HCT116 (cell line): ENCODE data around the gene ARFGEF3. TPM values are rescaled to one million over a fixed set of nuclear protein-coding genes. Genes with fewer than 3 reads are reported as not detected.

Source experiments
- ATAC-seq: fragments of 200-7000 bp; cut with Tn5 transposase; 2 replicates; pipeline ENCODE4 v1.9.1; 2020; ENCODE audit warnings: mild to moderate bottlenecking, moderate library complexity
- BruUV-seq: library from RNA; stranded (reverse); fragments of 400-500 nt; replicated peaks from 2 replicates; lab custom pipeline; 2021; lab: Mats Ljungman, UMichigan
- CTCF ChIA-PET: fragments of 300-600 bp; sonication (Branson Sonifier 250); formaldehyde crosslinking; loops from one replicate; lab custom pipeline; 2021; ENCODE audit warnings: antibody characterized with exemption; lab: Charles Lee
- POLR2A ChIA-PET: fragments of 300-600, 350-600 bp; sonication (Branson Sonifier 250); formaldehyde crosslinking; loops from one replicate; lab custom pipeline; 2021; ENCODE audit warnings: antibody characterized with exemption; lab: Charles Lee
- RAD21 ChIA-PET, 2 experiments: fragments of 300-600 bp; sonication (Branson Sonifier 250); formaldehyde crosslinking; loops; one replicate each; lab custom pipeline; 2023; ENCODE audit warnings: low total read pairs in 2 of 2; ENCODE audit not compliant: uncharacterized antibody in 2 of 2, unreplicated experiment in 2 of 2, low non-redundant PET in 1 of 2; lab: Charles Lee
- DNase-seq: peaks from one replicate; pipeline ENCODE4 v3.0.0-alpha.2; 2010; ENCODE audit warnings: low read depth, low spot score
- H2AFZ ChIP-seq: fragments of 200-600 bp; shearing (Covaris generic), sonication (generic); 2 replicates; pipeline ENCODE4 v1.6.1; 2017; ENCODE audit warnings: low read depth, mixed run types, mixed read lengths, antibody characterized with exemption, low read length; ENCODE audit not compliant: poor library complexity, severe bottlenecking
- H3K27ac ChIP-seq: 2 replicates; pipeline ENCODE4 v1.5.1; 2012; ENCODE audit warnings: low read depth, low read length
- H3K27me3 ChIP-seq: fragments of 200-600 bp; sonication (generic); 2 replicates; pipeline ENCODE4 v1.6.1; 2016; ENCODE audit warnings: mixed run types, low read length, mixed read lengths; ENCODE audit not compliant: insufficient read depth
- H3K36me3 ChIP-seq, 2 experiments: fragments of 200-500 bp in 1 of 2; fragments of 200-600 bp in 1 of 2; sonication (Bioruptor generic) in 1 of 2; sonication (generic) in 1 of 2; 2 replicates each; pipeline versions ENCODE4 v1.5.1 to v1.6.1; 2014 to 2016; ENCODE audit warnings: low read length in 2 of 2, inconsistent platforms in 1 of 2, mixed read lengths in 1 of 2, mixed run types in 1 of 2; ENCODE audit not compliant: insufficient read depth in 2 of 2, control insufficient read depth in 1 of 2
- H3K4me1 ChIP-seq, 2 experiments: fragments of 200-600 bp in 1 of 2; sonication (generic) in 1 of 2; 2 replicates each; pipeline versions ENCODE4 v1.5.1 to v1.6.1; 2012 to 2017; ENCODE audit warnings: low read length in 2 of 2, inconsistent platforms in 1 of 2, mild to moderate bottlenecking in 1 of 2, mixed read lengths in 1 of 2, mixed run types in 1 of 2, moderate library complexity in 1 of 2; ENCODE audit not compliant: insufficient read depth in 2 of 2, control insufficient read depth in 1 of 2
- H3K4me2 ChIP-seq: fragments of 200-600 bp; sonication (generic); 2 replicates; pipeline ENCODE4 v1.6.1; 2017; ENCODE audit warnings: mixed run types, low read length, mixed read lengths
- H3K4me3 ChIP-seq, 2 experiments: fragments of 200-600 bp in 1 of 2; sonication (generic) in 1 of 2; replicated peaks in 1 of 2; 2 replicates each; pipeline ENCODE4 v1.5.1; 2011 to 2016; ENCODE audit warnings: low read length in 2 of 2, control low read depth in 1 of 2, low read depth in 1 of 2, mild to moderate bottlenecking in 1 of 2, mixed read lengths in 1 of 2, mixed run types in 1 of 2
- H3K79me2 ChIP-seq: fragments of 200-600 bp; sonication (generic); 2 replicates; pipeline ENCODE4 v1.6.1; 2017; ENCODE audit warnings: mild to moderate bottlenecking, mixed run types, low read length, moderate library complexity, mixed read lengths; ENCODE audit not compliant: insufficient read depth
- H3K9ac ChIP-seq: fragments of 200-600 bp; sonication (generic); 2 replicates; pipeline ENCODE4 v1.6.1; 2016; ENCODE audit warnings: low read length, mixed read lengths
- H3K9me2 ChIP-seq: fragments of 200-600 bp; sonication (generic), shearing (Covaris generic); 2 replicates; pipeline ENCODE4 v1.6.1; 2017; ENCODE audit warnings: mixed run types, mild to moderate bottlenecking, moderate library complexity; ENCODE audit not compliant: insufficient read depth
- H3K9me3 ChIP-seq, 2 experiments: fragments of 200-500 bp in 1 of 2; fragments of 200-600 bp in 1 of 2; sonication (Bioruptor generic) in 1 of 2; sonication (generic) in 1 of 2; 2 replicates each; pipeline ENCODE4 v1.6.1; 2014 to 2017; ENCODE audit warnings: low read length in 2 of 2, mixed read lengths in 2 of 2, inconsistent platforms in 1 of 2, low read depth in 1 of 2, mild to moderate bottlenecking in 1 of 2, mixed run types in 1 of 2, moderate library complexity in 1 of 2; ENCODE audit not compliant: control insufficient read depth in 1 of 2, insufficient read depth in 1 of 2
- H4K20me1 ChIP-seq: fragments of 200-600 bp; sonication (generic), shearing (Covaris generic); 2 replicates; pipeline ENCODE4 v1.6.1; 2017; ENCODE audit warnings: mixed run types, mild to moderate bottlenecking, moderate library complexity; ENCODE audit not compliant: insufficient read depth
- CBX3 ChIP-seq: IDR thresholded peaks from 2 replicates; pipeline ENCODE4 v1.6.1; 2012; ENCODE audit warnings: low read depth
- EGR1 ChIP-seq: IDR thresholded peaks from 2 replicates; pipeline ENCODE4 v1.6.1; 2012; ENCODE audit warnings: low read depth
- POLR2A ChIP-seq: IDR thresholded peaks from 2 replicates; pipeline ENCODE4 v1.7.0; 2011; ENCODE audit warnings: borderline replicate concordance; ENCODE audit not compliant: insufficient read depth, insufficient read length; ENCODE audit errors: extremely low read depth
- SP1 ChIP-seq: IDR thresholded peaks from 2 replicates; pipeline ENCODE4 v1.6.1; 2012; ENCODE audit warnings: low read depth
- SRF ChIP-seq: IDR thresholded peaks from 2 replicates; pipeline ENCODE4 v1.6.1; 2012; ENCODE audit warnings: low read depth
- TCF7L2 ChIP-seq: IDR thresholded peaks from 2 replicates; pipeline ENCODE4 v1.7.0; 2011; ENCODE audit warnings: borderline replicate concordance, inconsistent platforms; ENCODE audit not compliant: insufficient read depth, insufficient read length; ENCODE audit errors: extremely low read depth
- ZFX ChIP-seq: fragments of 450-650 bp; IDR thresholded peaks from 2 replicates; pipeline ENCODE4 v1.6.1; 2017
- ZNF274 ChIP-seq: fragments of 200-500 bp; sonication (Bioruptor generic); IDR thresholded peaks from 2 replicates; pipeline ENCODE4 v1.6.1; 2014; ENCODE audit warnings: mild to moderate bottlenecking, low read depth, low read length, inconsistent platforms
- intact Hi-C: fragments of 100-400 bp; cut with micrococcal nuclease; formaldehyde crosslinking; loops from 2 replicates; pipeline ENCODE4 v1.10.0; 2022
- total RNA-seq: library from RNA; stranded (reverse); gene quantifications from one replicate; pipeline ENCODE4 v1.2.1, GENCODE V29; 2021; ENCODE audit not compliant: unreplicated experiment
- TF ChIP-seq, protein P1 (sequence below): IDR thresholded peaks from 2 replicates; pipeline ENCODE4 v1.6.1; 2011; ENCODE audit warnings: mild to moderate bottlenecking, low read length, moderate library complexity; ENCODE audit not compliant: insufficient replicate concordance; ENCODE audit errors: extremely low read depth
- TF ChIP-seq, protein P2 (sequence below): IDR thresholded peaks from 2 replicates; pipeline ENCODE4 v1.6.1; 2012
- TF ChIP-seq, protein P3 (sequence below), 3 experiments: fragments of 200-600 bp in 1 of 3; sonication (generic) in 1 of 3; IDR thresholded peaks in 2 of 3; conservative IDR thresholded peaks in 1 of 3; 2 replicates each; pipeline ENCODE4 v1.5.1; 2012 to 2017; ENCODE audit warnings: low read depth in 2 of 3, low read length in 2 of 3, antibody characterized with exemption in 1 of 3, borderline replicate concordance in 1 of 3, control low read depth in 1 of 3, mild to moderate bottlenecking in 1 of 3, mixed read lengths in 1 of 3, mixed run types in 1 of 3, moderate library complexity in 1 of 3; ENCODE audit not compliant: insufficient read depth in 1 of 3

The ARFGEF3 gene
- total RNA-seq, 1 experiment from 2014 or later, result 3.8 TPM

DNA sequence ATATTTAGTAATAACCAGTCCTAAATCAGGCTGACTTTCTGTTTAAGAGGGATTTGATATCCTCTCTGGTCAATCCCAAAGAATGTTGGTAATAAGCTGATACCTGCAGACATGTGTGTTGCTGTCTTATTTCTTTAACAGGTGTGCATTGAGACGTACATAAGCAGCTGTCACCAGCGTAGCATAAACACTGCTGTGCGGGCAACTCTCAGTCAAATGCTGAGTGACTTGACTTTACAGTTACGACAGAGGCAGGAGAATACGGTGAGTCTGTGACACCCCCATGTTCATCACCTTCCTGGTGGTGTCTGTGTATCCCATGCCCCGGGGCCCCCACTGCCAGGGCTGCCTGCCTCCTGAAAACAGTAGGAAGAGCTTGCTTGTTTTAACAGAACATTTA, 76.6 kb downstream of the ARFGEF3 start:
- H3K9me3 ChIP-seq, result no peaks in the 10 kb centered on the region
- no peak overlapping the region for H2AFZ ChIP-seq
- BruUV-seq, result no TSS peak
- POLR2A ChIA-PET, result no interaction called here
- no peak for DNase-seq
- no peaks in the 10 kb centered on the region for H3K79me2 ChIP-seq
- H3K9me2 ChIP-seq, result no peaks in the 10 kb centered on the region
- no peak overlapping the region for H3K4me3 ChIP-seq
- H3K36me3 ChIP-seq, result no peaks in the 10 kb centered on the region
- TF ChIP-seq, protein P1, sequence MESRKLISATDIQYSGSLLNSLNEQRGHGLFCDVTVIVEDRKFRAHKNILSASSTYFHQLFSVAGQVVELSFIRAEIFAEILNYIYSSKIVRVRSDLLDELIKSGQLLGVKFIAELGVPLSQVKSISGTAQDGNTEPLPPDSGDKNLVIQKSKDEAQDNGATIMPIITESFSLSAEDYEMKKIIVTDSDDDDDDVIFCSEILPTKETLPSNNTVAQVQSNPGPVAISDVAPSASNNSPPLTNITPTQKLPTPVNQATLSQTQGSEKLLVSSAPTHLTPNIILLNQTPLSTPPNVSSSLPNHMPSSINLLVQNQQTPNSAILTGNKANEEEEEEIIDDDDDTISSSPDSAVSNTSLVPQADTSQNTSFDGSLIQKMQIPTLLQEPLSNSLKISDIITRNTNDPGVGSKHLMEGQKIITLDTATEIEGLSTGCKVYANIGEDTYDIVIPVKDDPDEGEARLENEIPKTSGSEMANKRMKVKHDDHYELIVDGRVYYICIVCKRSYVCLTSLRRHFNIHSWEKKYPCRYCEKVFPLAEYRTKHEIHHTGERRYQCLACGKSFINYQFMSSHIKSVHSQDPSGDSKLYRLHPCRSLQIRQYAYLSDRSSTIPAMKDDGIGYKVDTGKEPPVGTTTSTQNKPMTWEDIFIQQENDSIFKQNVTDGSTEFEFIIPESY, result no peak
- TF ChIP-seq CBX3 (no peak), SP1 (no peak), EGR1 (no peak), POLR2A (no peak), ZFX (no peak), TCF7L2 (no peak), ZNF274 (no peak), SRF (no peak)
- TF ChIP-seq, protein P2, sequence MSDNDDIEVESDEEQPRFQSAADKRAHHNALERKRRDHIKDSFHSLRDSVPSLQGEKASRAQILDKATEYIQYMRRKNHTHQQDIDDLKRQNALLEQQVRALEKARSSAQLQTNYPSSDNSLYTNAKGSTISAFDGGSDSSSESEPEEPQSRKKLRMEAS, result no peak
- TF ChIP-seq, protein P3, sequence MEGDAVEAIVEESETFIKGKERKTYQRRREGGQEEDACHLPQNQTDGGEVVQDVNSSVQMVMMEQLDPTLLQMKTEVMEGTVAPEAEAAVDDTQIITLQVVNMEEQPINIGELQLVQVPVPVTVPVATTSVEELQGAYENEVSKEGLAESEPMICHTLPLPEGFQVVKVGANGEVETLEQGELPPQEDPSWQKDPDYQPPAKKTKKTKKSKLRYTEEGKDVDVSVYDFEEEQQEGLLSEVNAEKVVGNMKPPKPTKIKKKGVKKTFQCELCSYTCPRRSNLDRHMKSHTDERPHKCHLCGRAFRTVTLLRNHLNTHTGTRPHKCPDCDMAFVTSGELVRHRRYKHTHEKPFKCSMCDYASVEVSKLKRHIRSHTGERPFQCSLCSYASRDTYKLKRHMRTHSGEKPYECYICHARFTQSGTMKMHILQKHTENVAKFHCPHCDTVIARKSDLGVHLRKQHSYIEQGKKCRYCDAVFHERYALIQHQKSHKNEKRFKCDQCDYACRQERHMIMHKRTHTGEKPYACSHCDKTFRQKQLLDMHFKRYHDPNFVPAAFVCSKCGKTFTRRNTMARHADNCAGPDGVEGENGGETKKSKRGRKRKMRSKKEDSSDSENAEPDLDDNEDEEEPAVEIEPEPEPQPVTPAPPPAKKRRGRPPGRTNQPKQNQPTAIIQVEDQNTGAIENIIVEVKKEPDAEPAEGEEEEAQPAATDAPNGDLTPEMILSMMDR (IDR thresholded peaks at IDR 0.05 in 2 of 3, conservative IDR thresholded peaks at IDR 0.05 in 1 of 3; ENCODE audit: borderline replicate concordance in 1 of 3, insufficient read depth in 1 of 3, low read depth in 2 of 3, low read length in 2 of 3), result no peak
- H3K4me1 ChIP-seq, result no peaks in the 10 kb centered on the region
- ATAC-seq, result no peak
- H3K27ac ChIP-seq, result no peak overlapping the region
- H3K27me3 ChIP-seq, result no peaks in the 10 kb centered on the region
- H3K4me2 ChIP-seq, result no peak overlapping the region
- CTCF ChIA-PET, result no interaction called here
- RAD21 ChIA-PET, result no interaction called here
- H4K20me1 ChIP-seq, result no peaks in the 10 kb centered on the region
- intact Hi-C loops, result no loop called here
- no peak overlapping the region for H3K9ac ChIP-seq
